NCI-H2081 (cell line): ENCODE results near the gene RILPL2.
"Not testable (repeated sequence)": the region's sequence is repeated elsewhere in the genome, so short reads cannot be mapped to it uniquely, and the experiment has no call there.

ENCODE experiments used
- DNase-seq, 2 experiments: peaks; one replicate each; lab custom pipeline; 2025; lab: John Stamatoyannopoulos, UW

Gene RILPL2

GRCh38 chr12:123449856-123450255 is 13.4 kb upstream of the RILPL2 start:
- no peak for DNase-seq

GRCh38 chr12:123449249-123449733 is 12.8 kb upstream of the RILPL2 start:
- DNase-seq: no peak

GRCh38 chr12:123446333-123446713 is 9.8 kb upstream of the RILPL2 start:
- DNase-seq: no peak

DNA sequence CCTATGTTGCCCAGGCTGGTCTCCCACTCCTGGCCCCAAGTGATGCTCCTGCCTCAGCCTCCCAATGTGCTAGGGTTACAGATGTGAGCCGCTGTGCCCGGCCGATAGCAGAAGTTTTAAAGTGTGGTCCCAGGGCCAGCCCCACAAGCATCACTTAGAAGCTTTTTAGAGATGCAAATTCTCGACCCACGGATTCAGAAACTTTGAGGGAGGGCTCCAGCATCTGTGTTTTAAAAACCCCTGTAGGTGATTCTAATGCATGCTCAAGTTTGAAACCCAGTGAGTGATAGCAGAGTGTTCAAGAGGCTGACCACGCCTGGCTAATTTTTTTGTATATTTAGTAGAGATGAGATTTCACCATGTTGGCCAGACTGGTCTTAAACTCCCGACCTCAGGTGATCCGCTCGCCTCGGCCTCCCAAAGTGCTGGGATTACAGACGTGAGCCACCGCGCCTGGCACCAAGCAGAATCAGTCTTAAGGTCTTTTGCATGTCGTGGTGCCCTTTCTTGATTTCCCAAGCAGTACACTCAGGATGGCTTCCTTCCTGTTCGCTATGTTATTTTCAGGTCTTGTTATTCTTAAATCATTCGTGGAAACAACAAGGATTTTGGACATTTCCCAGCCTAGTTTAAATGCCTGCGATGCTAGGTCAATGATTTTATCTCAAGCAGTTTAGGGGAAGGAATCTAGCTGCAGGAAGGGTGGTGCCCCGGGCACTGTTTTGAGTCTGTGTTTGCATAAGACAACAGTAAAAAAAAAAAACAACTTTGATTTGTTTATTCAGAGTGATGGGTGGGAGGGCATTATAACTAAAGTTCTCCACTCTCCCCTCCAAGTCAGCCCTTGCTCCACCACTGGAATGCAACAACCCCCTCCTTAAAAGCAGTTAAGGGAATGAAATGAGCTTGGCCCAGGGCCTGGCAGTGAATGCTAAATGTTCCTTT is 9.2 kb upstream of the RILPL2 start:
- no peak for DNase-seq

- DNase-seq: no peak
Measured at GRCh38 chr12:123444092-123445026, 7.9 kb upstream of the RILPL2 start.

DNA sequence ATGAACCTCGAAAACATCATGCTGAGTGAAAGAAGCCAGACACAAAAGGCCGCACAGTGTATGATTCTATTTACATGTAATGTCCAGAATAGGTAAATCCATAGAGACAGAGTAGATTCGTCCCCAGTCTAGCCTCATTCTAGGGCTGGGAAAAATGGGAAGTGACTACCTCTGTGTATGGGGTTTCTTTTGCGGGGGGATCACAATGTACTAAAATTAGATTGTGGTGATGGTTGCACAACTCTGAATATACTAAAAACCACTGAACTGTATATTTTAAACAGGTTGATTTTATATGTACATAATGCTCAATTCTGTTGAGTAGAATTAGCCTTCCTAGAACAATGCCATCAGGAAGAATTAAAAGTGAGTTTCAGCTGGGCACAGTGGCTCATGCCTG is 6.3 kb upstream of the RILPL2 start:
- no peak for DNase-seq

GRCh38 chr12:123441523-123442164 is 5.2 kb upstream of the RILPL2 start:
- no peak for DNase-seq

DNA sequence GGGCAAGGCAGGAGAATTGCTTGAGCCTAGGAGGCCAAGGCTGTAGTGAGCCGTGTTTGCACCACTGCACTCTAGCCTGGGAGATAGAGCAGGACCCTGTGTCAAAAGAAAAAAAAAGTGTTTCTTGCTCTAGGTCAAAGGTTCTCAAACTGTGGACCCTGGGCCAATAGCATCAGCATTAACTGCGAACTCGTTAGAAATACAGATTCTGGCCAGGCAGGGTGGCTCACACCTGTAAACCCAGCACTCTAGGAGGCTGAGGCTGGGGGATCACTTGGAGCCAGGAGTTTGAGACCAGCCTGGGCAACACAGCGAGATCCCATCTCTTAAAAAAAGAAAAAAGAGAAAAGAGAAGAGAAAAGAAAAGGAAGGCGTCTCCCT is 858 bp downstream of the RILPL2 start:
- DNase-seq: no peak

DNA sequence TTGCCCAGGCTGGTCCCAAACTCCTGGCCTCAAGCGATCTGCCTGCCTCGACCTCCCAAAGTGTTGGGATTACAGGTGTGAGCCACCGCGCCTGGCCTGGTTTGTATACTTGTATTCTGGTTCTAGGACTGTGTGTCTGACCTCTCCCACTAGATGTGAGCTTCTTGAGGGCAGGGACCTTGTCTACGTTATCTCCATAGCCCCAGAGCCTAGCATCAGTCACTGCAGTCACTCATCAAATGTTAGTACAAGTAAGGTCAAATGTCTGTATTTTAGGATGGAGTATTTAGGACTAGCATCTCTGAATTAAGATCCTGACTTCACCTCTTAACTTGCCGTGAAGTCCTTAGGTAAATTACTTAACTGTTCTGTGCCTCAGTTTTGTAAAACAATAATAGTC is 2.9 kb downstream of the RILPL2 start:
- no peak for DNase-seq

DNA sequence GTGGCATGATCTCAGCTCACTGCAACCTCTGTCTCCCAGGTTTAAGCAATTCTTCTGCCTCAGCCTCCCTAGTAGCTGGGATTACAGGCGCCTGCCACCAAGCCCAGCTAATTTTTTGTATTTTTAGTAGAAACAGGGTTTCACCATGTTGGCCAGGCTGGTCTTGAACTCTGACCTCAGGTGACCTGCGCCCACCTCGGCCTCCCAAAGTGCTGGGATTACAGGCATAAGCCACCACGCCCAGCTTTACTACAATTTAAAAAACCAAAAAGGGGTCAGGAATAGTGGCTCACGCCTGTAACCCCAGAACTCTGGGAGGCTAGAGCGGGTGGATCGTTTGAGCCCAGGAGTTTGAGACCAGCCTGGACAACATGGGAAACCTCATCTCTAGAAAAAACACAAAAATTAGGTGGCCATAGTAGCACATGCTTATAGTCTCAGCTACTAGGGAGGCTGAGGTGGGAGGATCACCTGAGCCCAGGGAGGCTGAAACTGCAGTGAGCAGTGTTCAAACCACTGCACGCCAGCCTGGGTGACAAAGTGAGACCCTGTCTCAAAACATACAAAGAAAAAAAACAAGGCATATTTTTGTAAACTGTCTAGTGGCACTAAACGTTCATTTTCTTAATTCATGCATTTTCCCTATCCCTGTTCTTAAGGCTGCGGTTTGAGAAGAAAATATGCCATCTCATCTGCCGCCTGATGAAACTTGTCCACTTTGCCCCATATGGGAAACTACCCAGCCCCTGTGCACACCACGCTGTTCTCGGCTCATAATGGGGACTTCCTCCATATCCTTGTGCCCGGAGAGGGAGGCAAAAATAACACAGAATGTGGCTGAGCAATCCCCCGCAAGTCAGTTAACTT is 4.3 kb downstream of the RILPL2 start:
- DNase-seq: not testable (repeated sequence)

GRCh38 chr12:123429101-123429500 is 7.4 kb downstream of the RILPL2 start:
- not testable (repeated sequence) for DNase-seq

GRCh38 chr12:123428591-123428990 is 7.9 kb downstream of the RILPL2 start:
- no peak for DNase-seq

DNA sequence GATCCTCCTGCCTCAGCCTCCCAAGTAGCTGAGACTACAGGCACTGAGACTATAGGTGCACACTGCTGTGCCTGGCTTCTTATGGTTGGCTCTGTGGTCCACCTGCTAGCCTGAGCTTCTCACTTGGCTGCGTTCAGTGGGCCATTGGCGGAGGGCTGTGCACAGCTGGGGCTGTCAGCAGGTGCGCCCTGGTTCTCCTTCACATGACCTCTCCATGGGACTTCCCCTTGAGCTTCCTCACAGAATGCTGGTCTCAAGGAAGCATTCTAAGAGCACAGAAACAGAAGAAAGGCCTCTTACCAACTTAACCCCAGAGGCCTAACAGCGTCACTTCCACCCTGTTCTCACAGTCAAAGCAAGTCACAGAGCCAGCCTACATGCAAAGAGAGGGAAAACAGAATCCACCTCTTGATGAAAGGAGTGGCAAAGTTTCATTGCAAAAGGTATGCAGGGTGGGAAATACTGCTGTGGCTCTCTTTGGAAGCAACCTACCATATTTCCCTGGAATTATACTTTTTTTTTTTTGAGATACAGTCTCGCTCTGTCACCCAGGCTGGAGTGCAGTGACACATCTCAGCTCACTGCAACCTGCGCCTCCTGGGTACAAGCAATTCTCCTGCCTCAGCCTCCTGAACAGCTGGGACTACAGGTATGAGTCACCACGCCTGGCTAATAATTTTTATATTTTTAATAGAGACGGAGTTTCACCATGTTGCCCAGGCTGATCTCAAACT is 9.3 kb downstream of the RILPL2 start:
- no peak for DNase-seq

- no peak for DNase-seq
Measured at GRCh38 chr12:123421314-123421713, 15.2 kb downstream of the RILPL2 start.

- no peak for DNase-seq
Measured at GRCh38 chr12:123410041-123410412, 26.5 kb downstream of the RILPL2 start.

DNA sequence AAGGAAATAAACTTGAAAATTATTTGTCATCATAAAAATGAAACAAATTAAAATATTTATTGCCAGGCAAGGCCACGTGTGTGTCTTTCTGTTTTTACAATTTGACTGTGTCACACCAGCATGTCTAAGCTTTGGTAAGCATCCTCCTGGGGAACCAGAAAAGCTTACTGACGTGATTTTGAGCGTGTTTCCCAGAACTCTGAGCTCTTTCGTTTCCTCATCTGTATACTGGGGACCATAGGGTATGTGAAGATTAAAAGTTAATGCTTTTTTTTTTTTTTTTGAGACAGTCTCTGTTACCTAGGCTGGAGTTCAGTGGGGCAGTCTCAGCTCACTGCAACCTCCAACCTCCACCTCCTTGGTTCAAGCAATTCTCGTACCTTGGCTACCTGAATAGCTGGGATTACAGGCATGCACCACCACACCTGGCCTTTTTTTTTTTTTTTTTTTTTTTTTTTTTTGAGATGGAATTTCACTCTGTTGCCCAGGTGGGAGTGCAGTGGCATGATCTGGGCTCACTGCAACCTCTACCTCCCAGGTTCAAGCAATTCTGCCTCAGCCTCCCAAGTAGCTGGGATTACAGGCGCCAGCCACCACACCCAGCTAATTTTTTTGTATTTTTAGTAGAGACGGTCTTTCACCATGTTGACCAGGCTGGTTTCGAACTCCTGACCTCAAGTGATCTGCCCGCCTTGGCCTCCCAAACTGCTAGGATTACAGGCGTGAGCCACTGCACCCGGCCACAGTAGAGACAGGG is 27.0 kb downstream of the RILPL2 start:
- DNase-seq: not testable (repeated sequence)

- DNase-seq: not testable (repeated sequence)
Measured at GRCh38 chr12:123408619-123409018, 27.9 kb downstream of the RILPL2 start.

- DNase-seq: not testable (repeated sequence)
Measured at GRCh38 chr12:123407934-123408333, 28.6 kb downstream of the RILPL2 start.

DNA sequence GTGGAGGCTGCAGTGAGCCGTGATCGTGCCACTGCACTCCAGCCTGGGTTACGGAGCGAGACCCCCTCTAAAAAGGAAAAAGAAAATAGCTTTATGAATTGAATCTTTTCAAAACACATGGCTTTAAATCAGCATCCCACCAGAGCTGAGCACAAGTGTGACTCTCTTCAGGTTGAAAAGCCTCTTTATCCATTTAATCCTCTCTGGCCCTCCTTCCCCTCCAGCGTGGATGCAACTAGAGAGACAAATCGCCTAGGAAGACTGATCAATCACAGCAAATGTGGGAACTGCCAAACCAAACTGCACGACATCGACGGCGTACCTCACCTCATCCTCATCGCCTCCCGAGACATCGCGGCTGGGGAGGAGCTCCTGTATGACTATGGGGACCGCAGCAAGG is 29.2 kb downstream of the RILPL2 start:
- not testable (repeated sequence) for DNase-seq

DNA sequence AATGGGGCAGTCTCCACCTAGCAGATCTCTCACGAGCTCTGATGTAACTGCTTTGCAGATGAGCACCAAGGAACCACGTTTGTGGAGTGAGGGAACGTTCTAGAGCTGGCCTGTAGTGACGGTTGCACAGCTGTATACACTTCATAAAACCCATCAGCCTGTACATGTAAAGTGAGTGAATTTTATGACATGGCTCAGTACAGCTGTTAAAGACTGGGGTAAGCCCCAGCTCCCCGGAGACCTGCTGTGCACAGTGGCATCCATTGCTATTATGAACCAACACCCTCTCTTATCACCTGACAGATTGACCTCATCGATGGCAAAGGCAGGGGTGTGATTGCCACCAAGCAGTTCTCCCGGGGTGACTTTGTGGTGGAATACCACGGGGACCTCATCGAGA is 31.9 kb downstream of the RILPL2 start:
- no peak for DNase-seq
